Activated T-helper 1 cell treated with anti-CD3 and anti-CD28 coated beads, Interleukin-2, amount 50 U/mL, for 16 hours (primary cell): Measurements from ENCODE around the gene FAM114A2.
"Not testable (repeated sequence)": the region's sequence is repeated elsewhere in the genome, so short reads cannot be mapped to it uniquely, and the experiment has no call there.

ENCODE experiments used
- DNase-seq, 2 donors: peaks; one replicate each; pipeline ENCODE4 v3.0.0-alpha.2; 2020; ENCODE audit warnings: low read depth in 1 of 2, low spot score in 1 of 2

Gene FAM114A2

GRCh38 chr5:154038707-154039457, at the start of gene FAM114A2, which contains the start of gene MFAP3:
TSS of gene FAM114A2 (minus strand) at chr5:154038910. CDS start at chr5:154034953, 3,957 bp downstream.
TSS of gene MFAP3 (plus strand) at chr5:154038967. CDS start at chr5:154049723, 10,756 bp downstream.
- peak; percentile 80 to 82 for DNase-seq

- no peak for DNase-seq
Measured at GRCh38 chr5:154087260-154087659, 48.5 kb upstream of the FAM114A2 start.

GRCh38 chr5:154086641-154087040, 47.9 kb upstream of the FAM114A2 start:
- no peak for DNase-seq

- DNase-seq = no peak
Measured at GRCh38 chr5:154086146-154086545, 47.4 kb upstream of the FAM114A2 start.

- DNase-seq = no peak
Measured at GRCh38 chr5:154084062-154084639, 45.4 kb upstream of the FAM114A2 start.

GRCh38 chr5:154081246-154081645, 42.5 kb upstream of the FAM114A2 start:
- DNase-seq = no peak

GRCh38 chr5:154078272-154078671, 39.6 kb upstream of the FAM114A2 start:
- DNase-seq = no peak

GRCh38 chr5:154077696-154078095, 39.0 kb upstream of the FAM114A2 start:
- no peak for DNase-seq

- no peak for DNase-seq
Measured at GRCh38 chr5:154076240-154076922, 37.7 kb upstream of the FAM114A2 start.

- DNase-seq = peak; percentile 67 to 73
Measured at GRCh38 chr5:154072414-154073171, 33.9 kb upstream of the FAM114A2 start.

GRCh38 chr5:154071799-154072413, 33.2 kb upstream of the FAM114A2 start:
- no peak for DNase-seq

GRCh38 chr5:154069854-154070253, 31.1 kb upstream of the FAM114A2 start:
- not testable (repeated sequence) for DNase-seq

GRCh38 chr5:154065971-154066370, 27.3 kb upstream of the FAM114A2 start:
- no peak for DNase-seq

- DNase-seq = no peak
Measured at GRCh38 chr5:154063372-154063771, 24.7 kb upstream of the FAM114A2 start.

GRCh38 chr5:154060606-154061005, 21.9 kb upstream of the FAM114A2 start:
- DNase-seq = no peak

GRCh38 chr5:154059583-154059982, 20.9 kb upstream of the FAM114A2 start:
- DNase-seq = no peak

- no peak for DNase-seq
Measured at GRCh38 chr5:154059039-154059430, 20.3 kb upstream of the FAM114A2 start.

GRCh38 chr5:154058055-154059038, 19.6 kb upstream of the FAM114A2 start:
- DNase-seq = no peak

- DNase-seq = no peak
Measured at GRCh38 chr5:154055201-154055600, 16.5 kb upstream of the FAM114A2 start.

GRCh38 chr5:154053468-154053867, 14.8 kb upstream of the FAM114A2 start:
- DNase-seq = no peak
